Duodenal mucosa (tissue), 2 donors: ENCODE results near the gene DENND6A.
"Not testable (repeated sequence)": the region's sequence is repeated elsewhere in the genome, so short reads cannot be mapped to it uniquely, and the experiment has no call there.

ENCODE experiments used
- H3K27ac ChIP-seq: one replicate; pipeline ENCODE4 v1.7.0; 2013; ENCODE audit warnings: low read depth, low read length
- H3K27me3 ChIP-seq, 2 donors: one replicate each; pipeline ENCODE4 v1.7.0; 2013; ENCODE audit warnings: low read length in 2 of 2, control low read depth in 1 of 2; ENCODE audit not compliant: insufficient read depth in 2 of 2, control insufficient read depth in 1 of 2
- H3K36me3 ChIP-seq, 2 donors: one replicate each; pipeline ENCODE4 v1.7.0; 2013; ENCODE audit warnings: low read length in 2 of 2, control low read depth in 1 of 2; ENCODE audit not compliant: insufficient read depth in 2 of 2, control insufficient read depth in 1 of 2
- H3K4me1 ChIP-seq, 2 donors: one replicate each; pipeline ENCODE4 v1.7.0; 2013; ENCODE audit warnings: low read length in 2 of 2, control low read depth in 1 of 2; ENCODE audit not compliant: insufficient read depth in 2 of 2, control insufficient read depth in 1 of 2
- H3K4me3 ChIP-seq, 2 donors: one replicate each; pipeline ENCODE4 v1.7.0; 2013; ENCODE audit warnings: low read length in 2 of 2, low read depth in 1 of 2
- H3K9ac ChIP-seq, 2 donors: one replicate each; pipeline ENCODE4 v1.7.0; 2013; ENCODE audit warnings: low read length in 2 of 2, low read depth in 1 of 2
- H3K9me3 ChIP-seq, 2 donors: one replicate each; pipeline ENCODE4 v1.7.0; 2013; ENCODE audit warnings: low read length in 2 of 2, control low read depth in 1 of 2; ENCODE audit not compliant: control insufficient read depth in 1 of 2

The DENND6A gene

DNA sequence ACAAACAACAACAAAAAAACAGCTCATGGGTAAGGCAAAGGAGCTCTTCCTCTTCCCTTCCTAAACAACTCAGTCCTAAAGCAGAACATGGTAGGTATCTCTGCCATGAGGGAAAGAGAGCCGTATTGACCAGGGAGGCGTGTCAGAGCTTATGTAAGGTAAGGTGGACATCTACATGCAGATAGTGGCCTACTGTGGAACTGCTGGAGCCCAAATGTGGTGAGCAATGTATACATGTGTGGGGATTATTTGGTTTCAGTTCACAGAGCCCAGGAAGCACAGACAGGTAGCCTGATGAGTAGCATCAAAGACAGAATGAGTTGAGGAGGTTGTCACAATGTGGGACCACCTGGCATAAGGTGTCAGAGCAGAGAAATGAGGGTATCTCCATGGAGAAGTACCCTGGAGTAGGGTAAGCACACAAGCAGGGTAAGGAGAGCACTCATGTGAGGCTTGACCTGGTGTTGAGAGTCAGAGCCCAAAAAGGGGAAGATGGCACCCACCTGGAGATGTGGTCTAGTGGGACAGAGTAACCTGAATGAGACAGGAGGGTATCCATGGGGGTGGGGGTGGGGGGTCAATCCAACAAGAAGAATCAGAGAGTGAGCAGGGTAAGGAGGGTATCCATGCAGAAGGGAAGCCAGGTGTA, 45.5 kb downstream of the DENND6A start:
- no peaks in the 10 kb centered on the region for H3K27me3 ChIP-seq
- no peak overlapping the region for H3K9ac ChIP-seq
- H3K9me3 ChIP-seq = no peaks in the 10 kb centered on the region
- H3K27ac ChIP-seq = no peak overlapping the region
- no peaks in the 10 kb centered on the region for H3K4me1 ChIP-seq
- peaks cover 8 to 35% of the 10 kb centered on the region in 2 donors for H3K36me3 ChIP-seq
- no peak overlapping the region for H3K4me3 ChIP-seq

DNA sequence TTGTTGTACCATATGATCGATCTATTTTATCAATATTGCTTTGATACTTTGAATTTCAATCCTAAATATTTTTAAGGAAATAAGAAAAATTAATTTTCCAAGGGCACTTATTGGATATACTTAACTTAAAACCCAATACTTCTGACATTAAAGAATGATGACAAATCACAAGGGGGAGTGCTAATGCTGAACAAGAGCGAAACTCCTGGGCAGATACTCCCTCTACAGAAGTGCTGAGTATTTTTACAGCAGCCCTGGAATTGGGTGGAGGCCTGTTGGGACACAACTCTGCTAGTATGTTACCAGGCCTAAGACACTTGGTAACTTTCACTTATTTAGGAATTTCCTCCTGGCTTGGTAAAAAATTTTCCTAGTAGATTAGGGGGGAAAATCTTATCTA, 46.2 kb downstream of the DENND6A start:
- Histone ChIP-seq H3K4me3 (no peak overlapping the region), H3K9ac (no peak overlapping the region), H3K9me3 (no peaks in the 10 kb centered on the region), H3K27ac (no peak overlapping the region), H3K36me3 (peaks cover 10 to 36% of the 10 kb centered on the region in 2 donors), H3K4me1 (no peaks in the 10 kb centered on the region), H3K27me3 (no peaks in the 10 kb centered on the region)

DNA sequence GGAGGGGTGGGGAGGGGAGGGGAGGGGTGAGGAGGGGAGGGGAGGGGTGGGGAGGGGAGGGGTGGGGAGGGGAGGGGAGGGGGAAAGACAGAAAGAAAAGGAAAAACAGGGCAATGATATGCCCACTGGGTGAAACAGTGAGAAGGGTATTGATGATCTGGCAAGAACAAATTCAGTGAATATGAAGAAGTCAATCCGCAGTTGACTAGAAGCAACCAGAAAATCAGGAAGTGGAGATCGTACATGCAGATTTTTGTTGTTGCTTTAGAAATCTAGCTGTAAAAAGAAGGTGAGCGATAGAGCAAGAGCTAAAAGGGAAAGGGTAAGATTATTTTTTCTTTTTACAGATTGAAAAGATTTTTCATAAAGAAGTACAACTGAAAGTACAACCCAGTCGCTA, 48.1 kb downstream of the DENND6A start:
- Histone ChIP-seq H3K27ac (no peak overlapping the region), H3K4me1 (no peaks in the 10 kb centered on the region), H3K9me3 (no peaks in the 10 kb centered on the region), H3K36me3 (peaks cover 13 to 41% of the 10 kb centered on the region in 2 donors), H3K27me3 (no peaks in the 10 kb centered on the region), H3K9ac (no peak overlapping the region), H3K4me3 (no peak overlapping the region)

DNA sequence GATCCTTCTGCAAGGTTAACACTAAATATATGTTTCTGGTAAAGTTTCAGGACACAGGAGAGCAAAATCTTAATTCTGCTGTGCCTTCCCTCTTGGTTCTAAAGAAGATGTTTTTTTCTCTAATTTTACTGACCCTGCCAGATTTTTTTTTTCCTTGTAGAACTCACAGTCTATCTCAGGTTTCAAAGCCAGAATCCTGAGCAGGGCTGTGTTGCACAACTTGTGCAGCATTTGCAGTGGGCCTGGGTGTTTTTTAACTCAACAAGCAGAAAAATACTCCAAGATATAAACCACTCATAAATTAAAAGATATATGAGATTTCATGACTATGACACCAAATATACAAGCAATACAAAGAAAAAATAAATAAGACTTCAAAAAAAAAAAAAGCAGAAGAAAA, 55.5 kb downstream of the DENND6A start:
- peaks cover 10 to 53% of the 10 kb centered on the region in 2 donors for H3K36me3 ChIP-seq
- no peak overlapping the region for H3K27ac ChIP-seq
- H3K9me3 ChIP-seq = no peaks in the 10 kb centered on the region

DNA sequence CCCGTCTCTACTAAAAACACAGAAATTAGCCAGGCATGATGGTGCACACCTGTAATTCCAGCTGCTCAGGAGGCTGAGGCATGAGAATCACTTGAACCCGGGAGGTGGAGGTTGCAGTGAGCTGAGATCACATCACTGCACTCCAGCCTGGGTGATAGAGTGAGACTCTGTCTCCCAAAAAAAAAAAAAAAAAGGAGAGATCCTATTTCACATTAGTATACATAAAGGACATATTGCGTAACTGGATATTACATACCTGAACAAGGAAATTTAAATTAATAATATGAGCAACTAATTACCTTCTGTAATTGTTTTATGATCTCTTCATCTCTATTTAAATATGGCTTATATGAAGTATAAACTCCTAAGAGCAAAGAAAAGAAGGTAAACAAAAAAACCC, 58.6 kb downstream of the DENND6A start:
- not testable (repeated sequence) for H3K4me1 ChIP-seq, H3K9ac ChIP-seq, H3K4me3 ChIP-seq, H3K27ac ChIP-seq, H3K27me3 ChIP-seq, H3K9me3 ChIP-seq
- peaks cover 5 to 48% of the 10 kb centered on the region in 2 donors for H3K36me3 ChIP-seq

More for the DNA sequence above, 55.5 kb downstream of the DENND6A start:
- Histone ChIP-seq H3K4me1 (no peaks in the 10 kb centered on the region), H3K4me3 (no peak overlapping the region), H3K9ac (no peak overlapping the region), H3K27me3 (no peaks in the 10 kb centered on the region)

DNA sequence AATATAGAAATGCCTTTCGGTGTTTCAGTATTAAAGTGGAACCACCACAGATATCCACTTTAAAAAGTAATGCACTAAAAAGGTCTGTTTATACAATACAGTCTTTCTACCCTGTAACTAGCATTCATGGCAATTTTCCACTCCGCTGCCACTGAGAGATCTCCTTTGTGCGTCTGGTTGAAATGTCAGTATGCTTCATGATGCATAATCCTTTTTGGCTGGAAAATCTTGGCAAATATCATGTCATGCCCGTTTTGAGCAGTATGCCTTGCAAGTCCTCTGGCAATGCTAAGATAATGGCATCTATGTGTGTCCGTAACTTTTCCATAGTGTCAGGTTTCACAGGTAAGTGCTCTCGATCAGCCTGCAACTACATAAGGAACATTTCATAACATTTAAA, 64.9 kb downstream of the DENND6A start:
- Histone ChIP-seq H3K9me3 (no peaks in the 10 kb centered on the region), H3K27ac (no peak overlapping the region), H3K36me3 (peaks cover 10 to 53% of the 10 kb centered on the region in 2 donors), H3K4me1 (no peaks in the 10 kb centered on the region), H3K4me3 (no peak overlapping the region), H3K27me3 (no peaks in the 10 kb centered on the region), H3K9ac (no peak overlapping the region)

DNA sequence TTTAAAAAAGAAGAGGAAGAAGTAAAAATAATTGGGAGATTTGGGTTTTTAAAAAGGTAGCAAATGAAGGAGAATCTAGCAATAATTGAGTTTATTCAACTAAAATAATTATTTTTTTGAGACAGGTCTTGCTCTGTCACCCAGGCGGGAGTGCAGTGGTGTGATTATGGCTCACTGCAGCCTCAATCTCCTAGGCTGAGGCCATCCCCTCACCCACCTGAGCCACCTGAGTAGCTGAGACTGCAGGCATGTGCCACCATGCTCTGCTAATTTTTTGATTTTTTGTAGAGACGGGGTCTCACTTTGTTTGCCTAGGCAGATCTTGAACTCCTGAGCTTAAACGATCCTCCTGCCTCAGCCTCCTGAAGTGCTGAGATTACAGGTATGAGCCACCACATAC, 68.1 kb downstream of the DENND6A start:
- Histone ChIP-seq H3K27ac (no peak overlapping the region), H3K36me3 (peaks cover 14 to 36% of the 10 kb centered on the region in 2 donors), H3K27me3 (no peaks in the 10 kb centered on the region), H3K4me3 (no peak overlapping the region), H3K9ac (no peak overlapping the region), H3K4me1 (no peaks in the 10 kb centered on the region), H3K9me3 (no peaks in the 10 kb centered on the region)

DNA sequence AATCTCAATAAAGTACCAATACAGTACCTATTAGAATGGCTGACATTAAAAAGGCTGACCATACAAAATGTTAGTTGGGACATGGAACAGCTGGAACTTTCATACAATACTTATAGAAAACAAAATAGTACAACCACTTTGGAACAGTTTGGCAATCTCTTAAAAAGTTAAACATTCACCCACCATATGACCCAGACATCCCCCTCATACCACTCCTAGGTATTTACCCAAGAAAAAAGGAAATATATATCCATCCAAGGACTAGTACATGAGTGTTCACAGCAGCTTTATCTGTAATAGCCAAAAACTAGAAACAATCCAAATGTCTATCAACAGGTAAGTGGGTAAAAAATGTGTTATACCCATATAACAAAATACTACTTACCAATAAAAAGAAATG, 70.5 kb downstream of the DENND6A start:
- Histone ChIP-seq H3K27ac (no peak overlapping the region), H3K27me3 (no peaks in the 10 kb centered on the region), H3K9ac (no peak overlapping the region), H3K4me3 (no peak overlapping the region), H3K4me1 (no peaks in the 10 kb centered on the region), H3K36me3 (peaks cover 5 to 15% of the 10 kb centered on the region in 2 donors), H3K9me3 (no peaks in the 10 kb centered on the region)

DNA sequence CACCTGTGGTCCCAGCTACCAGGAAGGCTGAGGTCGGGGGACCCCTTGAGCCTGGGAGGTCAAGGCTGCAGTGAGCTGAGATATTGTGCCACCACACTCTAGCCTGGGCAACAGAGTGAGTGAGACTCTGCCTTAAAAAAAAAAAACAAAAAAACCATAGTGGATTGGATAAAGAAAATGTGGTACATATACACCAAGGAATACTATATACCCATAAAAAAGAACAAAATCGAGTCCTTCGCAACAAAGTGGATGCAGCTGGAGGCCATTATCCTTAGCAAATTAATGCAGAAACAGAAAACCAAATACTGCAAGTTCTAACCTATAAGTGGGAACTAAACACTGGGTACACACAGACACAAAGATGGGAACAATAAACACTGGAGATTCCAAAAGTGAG, 75.1 kb downstream of the DENND6A start:
- Histone ChIP-seq H3K9me3 (no peaks in the 10 kb centered on the region), H3K27me3 (no peaks in the 10 kb centered on the region), H3K4me1 (no peaks in the 10 kb centered on the region), H3K9ac (no peak overlapping the region), H3K27ac (no peak overlapping the region), H3K36me3 (peaks cover 2 to 3% of the 10 kb centered on the region in 2 donors), H3K4me3 (no peak overlapping the region)

DNA sequence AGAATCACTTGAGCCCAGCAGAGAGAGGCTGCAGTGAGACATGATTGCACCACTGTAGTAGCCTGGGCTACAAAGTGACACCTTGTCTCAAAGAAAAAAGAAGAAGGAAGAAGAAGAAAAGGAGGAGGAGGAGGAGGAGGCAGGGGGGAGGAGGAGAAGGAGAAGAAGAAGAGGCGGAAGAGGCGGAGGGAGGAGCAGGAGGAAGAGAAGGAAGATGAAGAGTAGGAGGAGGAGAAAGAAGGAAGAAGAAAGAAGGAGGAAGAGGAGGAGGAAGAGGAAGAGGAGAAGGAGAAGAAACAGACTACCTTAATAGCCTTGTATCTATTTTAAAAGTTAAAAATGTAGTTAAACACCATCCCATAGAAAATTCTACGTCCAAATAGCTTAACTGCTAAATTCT, 76.6 kb downstream of the DENND6A start:
- H3K9ac ChIP-seq = no peak overlapping the region
- H3K4me3 ChIP-seq = no peak overlapping the region
- H3K36me3 ChIP-seq = no peaks in the 10 kb centered on the region
- no peaks in the 10 kb centered on the region for H3K4me1 ChIP-seq
- no peaks in the 10 kb centered on the region for H3K27me3 ChIP-seq
- H3K27ac ChIP-seq = no peak overlapping the region
- H3K9me3 ChIP-seq = no peaks in the 10 kb centered on the region

DNA sequence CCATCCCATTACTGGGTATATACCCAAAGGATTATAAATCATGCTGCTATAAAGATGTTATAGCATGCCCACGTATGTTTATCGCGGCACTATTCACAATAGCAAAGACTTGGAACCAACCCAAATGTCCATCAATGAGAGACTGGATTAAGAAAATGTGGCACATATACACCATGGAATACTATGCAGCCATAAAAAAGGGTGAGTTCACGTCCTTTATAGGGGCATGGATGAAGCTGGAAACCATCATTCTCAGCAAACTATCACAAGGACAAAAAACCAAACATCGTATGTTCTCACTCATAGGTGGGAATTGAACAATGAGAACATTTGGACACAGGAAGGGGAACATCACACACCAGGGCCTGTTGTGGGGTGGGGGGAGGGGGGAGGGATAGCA, 81.0 kb downstream of the DENND6A start:
- not testable (repeated sequence) for H3K36me3 ChIP-seq, H3K9ac ChIP-seq, H3K27me3 ChIP-seq, H3K4me1 ChIP-seq, H3K4me3 ChIP-seq, H3K27ac ChIP-seq, H3K9me3 ChIP-seq
